GM18517 (cell line): Measurements from ENCODE around the gene TOX2.
"Not testable (repeated sequence)": the region's sequence is repeated elsewhere in the genome, so short reads cannot be mapped to it uniquely, and the experiment has no call there.

Experiments
- ATAC-seq: cut with Tn5 transposase; IDR thresholded peaks from one replicate; pipeline ENCODE4 v1.9.1; 2021; ENCODE audit warnings: mild to moderate bottlenecking, moderate library complexity; ENCODE audit not compliant: unreplicated experiment

TOX2 gene

GRCh38 chr20:44029848-44030230 lies 115.2 kb downstream of the TOX2 start:
- no peak for ATAC-seq

- no peak for ATAC-seq
Measured at GRCh38 chr20:44030394-44030793, 115.7 kb downstream of the TOX2 start.

- ATAC-seq = no peak
Measured at GRCh38 chr20:44031001-44031574, 116.4 kb downstream of the TOX2 start.

DNA sequence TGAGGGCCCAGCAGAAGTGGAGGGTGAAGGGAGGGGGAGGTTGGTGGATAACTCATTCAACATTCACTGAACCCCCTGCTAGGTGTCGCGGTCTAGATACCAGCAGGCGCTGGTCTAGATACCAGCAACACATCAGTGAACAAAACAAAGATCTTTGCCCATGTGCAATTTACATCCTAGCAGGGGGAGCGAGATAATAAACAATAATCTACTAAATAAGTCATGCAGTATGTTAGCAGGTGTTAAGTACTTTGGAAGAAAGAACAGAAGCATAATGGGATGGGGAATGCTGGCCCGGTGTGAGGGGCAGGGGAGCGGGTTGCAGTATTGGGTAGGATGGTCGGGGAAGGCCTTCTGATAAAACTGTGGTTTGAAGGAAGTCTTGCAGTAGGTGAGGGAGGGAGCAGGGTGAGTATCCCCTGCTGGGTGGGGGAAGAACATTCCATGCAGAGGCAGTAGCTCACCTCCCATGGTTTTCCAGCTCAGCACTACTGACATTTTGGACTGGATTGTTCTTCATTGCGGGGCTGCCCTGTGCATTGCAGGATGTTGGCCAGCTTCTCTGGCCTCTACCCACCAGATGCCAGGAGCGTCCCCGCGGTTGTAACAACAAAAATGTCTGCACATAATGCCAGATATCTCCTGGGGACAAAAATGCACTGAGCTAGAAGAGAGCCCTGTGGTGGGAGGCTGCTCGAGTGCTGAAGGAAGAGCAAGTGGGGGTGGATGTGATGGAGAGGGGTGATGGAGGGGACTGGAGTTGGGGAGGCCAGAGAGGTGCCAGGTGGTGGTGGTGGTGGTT lies 117.3 kb downstream of the TOX2 start:
- ATAC-seq = no peak

GRCh38 chr20:44032583-44033331 lies 118.1 kb downstream of the TOX2 start:
- ATAC-seq = no peak

- no peak for ATAC-seq
Measured at GRCh38 chr20:44033344-44033743, 118.7 kb downstream of the TOX2 start.

DNA sequence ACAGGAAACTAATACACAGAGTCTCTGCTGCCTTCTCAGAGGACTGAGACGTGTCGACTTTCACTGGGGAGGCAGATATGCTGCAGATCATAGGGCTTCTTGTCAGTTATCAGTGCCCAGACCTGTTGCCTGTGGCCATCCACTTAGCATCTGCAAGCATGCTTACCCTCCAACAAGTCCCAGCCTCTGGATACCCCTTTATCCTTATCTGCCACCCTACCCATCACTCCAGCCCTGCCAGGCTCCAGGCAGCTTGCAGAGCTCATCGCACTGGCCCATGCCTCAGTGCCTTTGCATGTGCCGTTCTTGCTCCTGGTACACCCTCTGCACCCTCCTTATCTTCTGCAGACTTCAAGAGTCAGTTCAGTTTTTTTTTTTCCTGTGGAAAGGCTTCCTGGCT lies 119.2 kb downstream of the TOX2 start:
- ATAC-seq = no peak

GRCh38 chr20:44034451-44034850 lies 119.8 kb downstream of the TOX2 start:
- ATAC-seq = no peak

DNA sequence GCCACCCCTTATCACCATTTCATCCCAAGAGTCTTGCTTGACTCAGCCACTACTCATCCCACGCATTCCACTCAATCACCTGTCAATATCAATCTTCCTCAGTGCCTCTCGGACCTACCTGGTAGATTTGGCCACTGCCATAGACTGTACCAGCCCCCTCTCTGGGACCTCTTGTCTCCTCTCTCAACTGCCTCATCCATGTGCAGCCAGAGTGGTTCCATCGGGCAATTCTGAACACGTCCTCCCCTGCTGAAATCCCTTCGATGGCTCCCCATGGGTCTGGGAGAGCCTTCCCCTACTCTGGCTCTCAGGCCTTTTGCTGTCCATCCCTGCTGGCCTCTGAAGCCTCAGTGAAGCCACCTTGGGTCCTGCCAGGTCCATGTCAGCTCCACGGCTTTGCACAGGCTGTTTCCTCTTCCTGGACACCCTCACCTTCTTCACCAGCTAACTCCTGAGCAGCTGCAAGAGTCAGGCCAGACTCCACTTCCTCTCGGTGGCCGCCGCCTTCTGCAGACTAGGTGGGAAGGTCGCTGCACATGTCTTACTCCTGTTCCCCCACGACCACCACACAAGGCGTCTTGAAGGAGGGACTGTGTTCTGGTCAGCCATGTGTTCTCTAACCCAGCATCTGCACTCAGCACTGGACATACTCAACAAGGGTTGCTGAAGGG lies 120.4 kb downstream of the TOX2 start:
- ATAC-seq = no peak

DNA sequence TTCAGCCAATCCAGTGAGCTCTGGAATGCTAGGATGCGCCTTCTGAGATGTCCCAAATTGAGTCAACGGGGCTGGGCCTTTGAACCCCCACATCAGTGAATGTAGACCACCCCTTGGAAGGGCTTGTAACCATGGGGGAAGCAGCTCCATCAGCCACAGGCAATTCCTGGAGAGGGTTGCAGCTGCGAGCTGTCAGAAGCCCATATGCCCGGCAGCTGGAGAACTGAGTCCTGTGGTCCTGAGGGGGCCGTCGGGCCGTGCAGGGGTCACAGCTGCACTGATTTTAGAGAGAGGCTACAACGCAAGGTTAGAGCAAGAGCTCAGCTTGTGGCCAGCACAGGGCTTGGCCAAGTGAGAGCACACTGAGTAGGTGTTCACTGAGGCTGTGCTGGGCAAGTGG lies 121.3 kb downstream of the TOX2 start:
- no peak for ATAC-seq

- ATAC-seq = no peak
Measured at GRCh38 chr20:44036441-44036840, 121.8 kb downstream of the TOX2 start.

DNA sequence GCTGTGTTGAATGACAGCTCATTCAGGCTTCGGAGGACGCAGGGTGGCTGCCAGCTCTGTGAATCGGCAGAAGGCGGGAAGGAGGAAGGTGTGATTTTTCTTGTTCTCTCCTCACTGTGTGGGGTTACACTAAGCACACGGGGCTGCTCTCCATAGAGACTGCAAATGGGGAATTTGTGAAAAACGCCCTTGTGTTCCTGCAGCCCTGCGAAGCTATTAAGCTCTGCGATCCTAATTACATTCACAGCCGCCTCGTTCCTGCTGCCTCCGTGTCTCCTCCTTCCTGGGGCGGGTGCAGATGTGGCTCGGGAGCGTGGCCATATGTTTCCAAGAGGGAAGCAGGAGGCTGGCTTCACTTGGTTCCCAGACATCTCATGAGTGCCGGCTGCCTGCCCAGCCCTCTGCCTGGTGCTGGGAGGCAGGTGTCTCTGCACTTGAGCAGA lies 124.0 kb downstream of the TOX2 start:
- ATAC-seq = no peak

GRCh38 chr20:44039147-44039546 lies 124.5 kb downstream of the TOX2 start:
- ATAC-seq = no peak

DNA sequence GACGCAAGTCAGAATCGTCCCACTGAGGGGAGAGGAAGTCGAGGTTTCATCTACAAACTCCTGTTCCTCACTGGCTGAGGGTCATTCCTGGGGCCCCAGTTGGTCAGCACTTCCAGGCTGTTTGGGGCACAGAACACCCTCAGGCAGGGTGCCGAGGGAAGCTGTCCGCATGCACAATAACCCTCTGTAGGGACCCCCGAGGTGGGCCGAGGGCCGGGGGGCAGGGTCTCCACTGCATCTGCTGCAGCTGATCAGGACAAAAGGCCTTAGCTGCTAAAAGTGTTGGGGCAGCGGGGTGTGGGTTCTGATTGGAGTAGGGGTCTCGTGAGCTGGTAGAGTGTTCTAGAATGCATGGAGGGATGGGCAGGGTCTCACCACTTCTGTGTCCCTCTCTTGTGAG lies 125.1 kb downstream of the TOX2 start:
- ATAC-seq = no peak

DNA sequence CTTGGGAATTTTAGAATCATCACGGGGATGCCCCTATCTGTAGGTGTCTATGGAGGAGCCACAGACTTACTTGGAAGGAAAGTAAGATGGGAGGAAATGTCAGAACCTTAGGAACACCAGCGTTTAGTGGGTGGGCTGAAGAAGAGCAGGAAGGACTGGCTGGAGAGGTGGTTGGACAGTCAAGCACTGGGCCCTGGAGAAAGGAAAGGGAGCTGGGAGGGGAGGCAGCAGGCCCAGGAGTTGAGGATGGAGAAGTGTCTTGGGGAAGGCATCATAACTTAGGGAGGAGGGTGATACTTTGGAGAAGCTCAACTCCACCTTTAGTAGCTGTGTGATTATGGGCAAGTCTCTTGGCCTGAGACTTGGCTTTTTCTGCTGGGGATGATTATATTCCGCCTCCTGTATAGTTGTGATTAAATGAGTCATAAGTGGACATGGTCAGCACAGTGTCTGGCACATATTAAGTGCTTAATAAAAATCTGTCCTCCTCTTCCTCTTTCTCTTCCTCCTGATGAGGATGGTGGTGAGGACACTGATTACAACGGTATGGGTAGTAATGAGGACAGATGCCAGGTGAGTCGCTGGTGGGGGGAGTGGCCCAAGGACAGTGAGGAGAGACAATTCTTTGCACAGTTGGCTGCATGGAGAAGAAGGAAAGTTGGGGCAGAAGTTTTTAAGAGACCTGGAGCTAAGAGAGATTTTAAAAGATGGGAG lies 125.7 kb downstream of the TOX2 start:
- no peak for ATAC-seq

- no peak for ATAC-seq
Measured at GRCh38 chr20:44041001-44041400, 126.3 kb downstream of the TOX2 start.

DNA sequence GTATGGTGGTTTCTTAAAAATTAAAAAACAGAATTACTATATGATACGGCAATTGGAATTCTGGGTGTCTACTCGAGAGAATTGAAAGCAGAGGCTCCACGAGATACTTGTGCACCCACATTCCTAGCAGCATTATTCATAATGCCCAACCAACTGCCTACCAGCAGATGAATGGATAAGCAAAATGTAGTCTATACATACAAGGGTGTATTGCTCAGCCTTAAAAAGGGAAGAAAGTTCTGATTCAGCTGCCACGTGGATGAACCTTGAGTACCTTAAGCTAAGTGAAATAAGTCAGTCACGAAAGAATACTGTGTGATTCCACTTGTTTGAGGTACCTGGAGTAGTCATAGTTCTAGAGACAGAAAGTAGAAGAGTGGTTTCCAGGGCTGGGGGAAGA lies 130.1 kb downstream of the TOX2 start:
- ATAC-seq = not testable (repeated sequence)

- no peak for ATAC-seq
Measured at GRCh38 chr20:44050327-44050726, 135.7 kb downstream of the TOX2 start.

DNA sequence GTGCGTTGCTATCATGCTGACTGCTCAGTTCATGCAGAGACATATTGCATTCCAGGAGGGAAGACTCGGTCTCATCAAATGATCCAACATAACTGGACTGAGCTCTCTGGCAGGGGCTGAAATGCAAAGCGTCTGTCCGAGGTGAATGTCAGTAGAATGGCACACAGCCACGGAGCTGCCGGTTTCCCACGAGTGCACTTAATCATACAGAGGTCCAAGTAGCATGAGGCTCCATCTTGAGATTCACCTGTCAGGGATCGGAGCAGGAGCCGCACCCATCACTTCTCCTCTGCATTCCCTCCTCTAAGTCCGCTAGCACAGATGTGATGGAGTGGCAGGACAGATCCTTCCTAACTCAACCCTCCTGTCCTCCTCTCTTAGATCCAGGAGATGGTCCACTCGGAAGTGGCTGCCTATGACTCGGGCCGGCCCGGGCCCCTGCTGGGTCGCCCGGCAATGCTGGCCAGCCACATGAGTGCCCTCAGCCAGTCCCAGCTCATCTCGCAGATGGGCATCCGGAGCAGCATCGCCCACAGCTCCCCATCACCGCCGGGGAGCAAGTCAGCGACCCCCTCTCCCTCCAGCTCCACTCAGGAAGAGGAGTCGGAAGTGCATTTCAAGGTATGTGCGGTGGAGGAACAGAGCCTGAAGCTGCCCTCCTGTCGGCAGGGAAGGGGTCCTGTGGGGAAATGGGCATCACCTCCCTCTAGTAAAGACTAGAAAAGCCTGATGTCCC lies 136.4 kb downstream of the TOX2 start:
- no peak for ATAC-seq

GRCh38 chr20:44051661-44052000 lies 137.0 kb downstream of the TOX2 start:
- no peak for ATAC-seq
